ENCODE data around the gene CDH10.

CDH10 gene

DNA sequence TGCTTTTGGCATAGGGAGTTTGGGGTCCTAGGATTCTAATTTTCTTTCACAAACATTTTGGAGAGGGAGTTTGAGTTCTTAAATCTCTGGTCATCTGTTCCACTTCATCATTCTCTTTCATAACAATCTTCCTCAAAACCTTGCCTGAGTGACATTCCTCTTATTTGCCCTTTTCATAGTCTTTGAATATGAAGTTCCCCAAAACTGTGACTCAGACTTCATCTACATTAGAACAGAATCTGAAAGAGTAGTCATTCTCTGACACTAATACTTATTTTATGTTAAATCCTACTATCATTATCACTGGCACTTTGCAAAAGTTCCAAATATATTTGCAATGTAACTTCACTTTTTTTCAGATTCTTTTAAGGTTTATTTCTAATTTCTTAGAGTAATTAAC is 163.8 kb downstream of the CDH10 start:
- no peak for DNase-seq (ENCODE audit: low spot score)

DNA sequence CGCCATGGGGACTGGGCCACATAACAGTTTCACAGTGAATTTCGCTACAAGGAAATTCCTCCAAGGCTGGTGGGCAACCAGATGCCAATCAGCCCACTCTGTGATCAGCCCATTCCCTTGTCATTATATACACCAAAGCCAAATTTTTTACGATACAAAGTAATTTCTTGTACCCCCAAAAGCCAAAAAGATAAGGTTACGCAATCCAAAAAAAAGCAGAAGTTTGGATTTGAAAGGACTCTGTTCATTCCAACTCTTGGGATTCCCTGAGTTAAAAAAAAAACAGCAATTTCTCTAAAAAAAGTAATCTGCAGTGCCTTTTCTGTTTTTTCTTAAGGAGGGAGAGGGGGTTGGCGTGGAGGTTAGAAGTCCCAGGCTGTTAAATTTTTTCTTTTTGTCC is 166.8 kb downstream of the CDH10 start:
- DNase-seq (ENCODE audit: low spot score): no peak

DNA sequence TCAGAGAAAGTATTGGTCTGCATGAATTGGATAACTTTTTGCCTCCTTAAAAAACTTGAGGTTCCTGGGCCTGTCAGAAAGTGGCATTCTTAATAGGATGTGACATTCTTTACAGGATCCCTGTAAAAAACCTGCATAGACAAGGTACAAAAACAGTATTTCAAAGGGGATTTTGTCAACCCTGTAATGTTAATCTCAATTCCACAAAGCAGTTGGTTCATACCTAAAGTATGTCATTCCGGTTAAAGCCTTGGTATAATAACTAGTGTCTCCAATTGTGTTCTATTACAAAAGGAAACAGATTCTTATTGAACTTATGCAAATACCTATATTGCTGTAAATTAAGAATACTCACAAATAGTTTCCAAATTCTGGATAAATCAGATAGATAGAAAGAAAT is 169.7 kb downstream of the CDH10 start:
- no peak for DNase-seq (ENCODE audit: low spot score)

DNA sequence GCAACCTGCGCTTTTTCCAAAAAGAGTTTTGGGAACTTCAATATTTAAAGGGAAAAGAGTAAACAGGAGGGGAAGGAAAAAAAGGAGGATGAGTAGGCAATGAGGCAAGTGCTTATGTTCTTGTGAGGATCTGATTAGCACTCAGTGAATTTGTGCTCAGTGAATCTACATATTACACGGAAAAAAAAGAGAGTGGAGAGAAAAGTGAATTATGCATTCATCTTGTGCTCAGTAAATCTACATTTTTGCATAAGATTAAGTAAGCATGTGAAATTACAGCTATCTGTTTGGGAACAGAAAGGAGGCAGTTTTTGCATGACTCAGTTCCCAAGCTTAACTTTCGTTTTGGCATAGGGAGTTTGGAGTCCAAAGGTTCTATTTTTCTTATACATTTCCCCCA is 170.1 kb downstream of the CDH10 start:
- no peak for DNase-seq (ENCODE audit: low spot score)

DNA sequence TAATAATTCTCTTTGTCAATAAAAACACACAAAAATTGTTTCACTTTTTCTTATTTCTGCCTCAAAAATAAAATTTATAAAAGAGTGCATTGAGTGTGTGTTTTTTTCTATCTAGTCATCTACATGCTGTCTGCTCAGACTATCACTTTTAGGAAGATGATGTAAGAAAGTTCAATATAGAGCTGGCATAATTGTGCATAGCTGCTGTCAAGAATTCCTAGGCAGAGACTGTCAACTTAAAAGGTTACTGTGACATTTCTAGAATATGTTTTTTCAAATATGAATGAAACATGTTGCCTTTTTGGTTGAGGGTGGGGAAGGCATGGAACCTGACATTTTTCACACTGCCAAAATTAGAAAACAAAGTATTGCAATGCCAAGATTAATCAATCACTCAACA is 172.3 kb downstream of the CDH10 start:
- DNase-seq (ENCODE audit: low spot score): no peak

DNA sequence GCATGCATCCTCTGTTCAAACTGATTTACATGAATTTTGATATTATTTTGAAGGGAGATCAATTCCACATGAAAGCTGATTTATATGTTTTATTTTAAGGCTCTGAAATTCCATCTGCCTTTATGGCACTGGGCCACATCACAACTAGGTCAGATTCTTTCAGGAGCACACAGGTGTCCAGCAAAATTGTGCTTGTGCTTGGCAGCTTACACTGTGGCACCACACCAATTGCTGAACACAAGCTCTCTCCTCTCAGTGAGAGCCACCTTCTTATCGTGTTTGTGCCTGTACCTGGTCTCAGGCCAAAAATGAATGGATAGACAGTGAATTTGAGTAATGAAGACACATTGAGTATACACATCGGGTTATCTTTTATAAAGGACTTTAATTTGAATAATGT is 200.4 kb downstream of the CDH10 start:
- DNase-seq (ENCODE audit: low spot score): no peak

DNA sequence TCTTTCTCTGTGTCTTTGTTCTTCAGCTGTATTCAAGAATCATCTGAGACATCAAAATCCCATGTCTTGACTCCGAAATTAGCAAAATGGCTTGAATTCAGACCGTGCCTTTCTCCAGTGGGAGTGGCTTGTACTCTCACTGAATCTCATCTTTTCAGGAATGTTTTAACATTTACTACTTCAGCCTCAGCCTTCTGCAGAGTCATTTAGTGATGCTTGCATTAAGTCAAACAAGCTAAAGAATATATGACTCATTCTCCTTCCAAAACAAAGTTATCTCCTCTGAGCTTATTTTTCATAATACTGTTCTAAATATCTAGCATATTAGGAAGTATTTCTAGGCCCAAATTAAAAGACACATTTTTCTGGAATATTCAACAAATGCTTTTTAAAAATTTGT is 205.3 kb downstream of the CDH10 start:
- DNase-seq (ENCODE audit: low spot score): no peak

Data from kidney tubule cell (primary cell).